ENCODE results near the gene DPYSL4. TPM values are rescaled to one million over a fixed set of nuclear protein-coding genes. Genes with fewer than 3 reads are reported as not detected.

Gene DPYSL4
- total RNA-seq, 2 experiments from 2014 or later, result 1.2 to 1.6 TPM

DNA sequence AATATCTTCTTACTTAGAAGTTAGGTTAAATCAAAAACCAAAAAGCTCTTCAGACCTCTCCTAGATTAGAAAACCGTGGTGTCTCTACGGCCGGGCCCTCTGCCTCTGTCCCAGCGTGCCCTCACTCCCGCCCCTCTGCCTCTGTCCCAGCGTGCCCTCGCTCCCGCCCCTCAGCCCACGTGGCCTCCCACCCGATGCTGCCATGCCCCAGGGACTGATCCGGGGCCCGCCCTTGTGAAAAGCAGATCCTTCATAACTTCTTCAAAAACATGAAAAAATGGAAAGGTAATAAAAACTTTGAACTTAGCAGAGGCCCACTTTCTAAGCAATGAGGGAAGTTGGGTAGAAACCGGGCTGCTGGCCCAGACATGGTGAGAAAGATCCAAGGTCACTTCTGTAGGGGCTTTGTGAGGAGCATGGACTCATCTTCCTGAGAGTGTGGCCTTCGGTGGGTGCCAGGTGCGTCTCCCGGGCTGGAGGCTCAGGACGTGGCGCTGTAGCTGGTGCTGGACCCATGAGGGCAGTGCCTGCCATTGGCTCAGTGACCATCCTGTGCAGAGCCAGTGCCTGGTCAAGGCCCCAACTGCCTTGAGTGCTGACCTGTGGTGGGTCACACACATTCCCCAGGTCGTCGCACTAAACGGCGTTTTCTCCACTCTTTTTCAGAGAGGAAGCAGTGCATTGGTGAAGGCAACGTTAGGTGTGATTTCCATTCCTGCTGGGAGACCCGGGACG, 4.9 kb upstream of the DPYSL4 start:
- CTCF ChIA-PET, result no interaction called here
- Mint-ChIP-seq H3K36me3 (ENCODE audit: low read depth) (no peaks in the 10 kb centered on the region), H3K9me3 (peaks cover 5% of the 10 kb centered on the region), H3K27ac (no peak overlapping the region), H3K4me3 (no peak overlapping the region), H3K27me3 (peaks cover 30% of the 10 kb centered on the region), H3K4me1 (peaks cover 3% of the 10 kb centered on the region)
- no peak for DNase-seq
- POLR2A ChIA-PET, result no interaction called here

DNA sequence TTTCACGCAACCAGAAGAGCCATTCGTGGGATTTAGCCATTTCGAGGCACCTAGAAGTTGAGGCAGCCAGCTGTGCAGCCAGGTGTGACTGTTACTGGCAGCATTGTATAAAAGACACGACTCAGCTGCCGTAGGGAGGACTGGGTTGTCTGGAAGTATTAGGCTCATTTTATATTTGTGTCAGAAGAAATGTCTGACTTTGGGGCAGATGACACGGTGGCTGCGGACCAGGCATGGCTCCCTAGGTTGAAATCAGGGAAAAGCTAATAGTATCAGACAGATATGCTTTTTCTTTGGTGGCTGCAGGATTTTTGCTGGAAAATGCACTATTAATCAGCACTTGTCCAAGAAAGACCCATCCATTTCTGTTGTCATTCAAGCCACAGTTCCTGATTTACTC, 4.2 kb upstream of the DPYSL4 start:
- Mint-ChIP-seq H3K9me3 (peaks cover 5% of the 10 kb centered on the region), H3K4me3 (no peak overlapping the region), H3K4me1 (peaks cover 3% of the 10 kb centered on the region), H3K27me3 (peaks cover 24% of the 10 kb centered on the region), H3K27ac (no peak overlapping the region), H3K36me3 (ENCODE audit: low read depth) (no peaks in the 10 kb centered on the region)
- ChIA-PET POLR2A (no interaction called here), CTCF (no interaction called here)
- DNase-seq, result no peak

GRCh38 chr10:132183046-132183445, 3.7 kb upstream of the DPYSL4 start:
- ChIA-PET POLR2A (no interaction called here), CTCF (no interaction called here)
- Mint-ChIP-seq H3K27me3 (peaks cover 24% of the 10 kb centered on the region), H3K4me1 (peaks cover 3% of the 10 kb centered on the region), H3K36me3 (ENCODE audit: low read depth) (no peaks in the 10 kb centered on the region), H3K27ac (no peak overlapping the region), H3K9me3 (peaks cover 5% of the 10 kb centered on the region), H3K4me3 (no peak overlapping the region)
- DNase-seq, result no peak

DNA sequence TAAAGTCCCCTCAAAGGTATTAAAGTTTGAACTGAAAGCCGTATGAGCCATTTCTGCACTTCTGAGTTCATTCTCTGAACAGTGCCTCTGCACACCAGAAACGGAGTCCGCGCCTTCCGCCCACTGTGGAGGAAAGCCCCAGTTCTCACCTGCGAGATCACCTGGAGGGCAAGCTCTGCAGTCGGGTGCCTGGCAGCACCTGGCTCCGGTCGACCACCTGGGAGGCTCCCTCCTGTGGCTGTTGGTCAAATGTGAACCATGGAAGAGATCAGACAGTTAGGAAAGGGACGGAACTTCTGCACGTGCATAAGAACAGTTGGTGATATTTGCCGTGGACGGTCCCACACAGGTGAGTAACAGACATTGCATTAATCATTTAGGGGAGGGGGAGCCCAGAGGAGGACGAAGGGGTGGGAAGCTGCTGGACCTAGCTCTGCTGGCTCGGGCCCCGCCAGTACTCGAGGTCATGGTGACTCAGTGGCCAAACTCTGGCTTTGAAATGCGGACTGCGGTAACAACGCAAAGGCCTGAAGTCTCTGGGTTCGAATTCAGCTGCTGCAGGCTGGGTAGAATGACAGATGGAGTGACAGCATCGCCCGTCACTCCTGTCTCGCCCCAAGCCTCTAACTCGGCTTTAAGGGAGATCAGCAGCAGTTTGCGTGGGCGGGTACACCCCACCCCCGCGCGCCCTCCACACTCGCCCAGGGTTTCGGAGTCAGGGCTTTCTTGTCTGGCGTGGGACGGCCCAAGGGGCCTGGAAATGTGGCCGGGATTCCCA, 1.7 kb upstream of the DPYSL4 start:
- POLR2A ChIA-PET, result no interaction called here
- no peak overlapping the region for H3K4me3 Mint-ChIP-seq
- no peaks in the 10 kb centered on the region for H3K36me3 Mint-ChIP-seq (ENCODE audit: low read depth)
- H3K27me3 Mint-ChIP-seq, result peaks cover 44% of the 10 kb centered on the region
- no peak for DNase-seq
- H3K4me1 Mint-ChIP-seq, result peaks cover 3% of the 10 kb centered on the region
- CTCF ChIA-PET, result interaction anchor here (0.8 kb wide), 1 partner anchor 14 kb away, joined by 4 read pairs; no protein-coding TSS in a partner anchor
- peaks cover 5% of the 10 kb centered on the region for H3K9me3 Mint-ChIP-seq
- H3K27ac Mint-ChIP-seq, result no peak overlapping the region

- H3K4me3 Mint-ChIP-seq, result no peak overlapping the region
- DNase-seq, result peak; percentile 54
- no peaks in the 10 kb centered on the region for H3K36me3 Mint-ChIP-seq (ENCODE audit: low read depth)
- CTCF ChIA-PET, result no interaction called here
- H3K27me3 Mint-ChIP-seq, result peaks cover 46% of the 10 kb centered on the region
- peaks cover 3% of the 10 kb centered on the region for H3K4me1 Mint-ChIP-seq
- no peak overlapping the region for H3K27ac Mint-ChIP-seq
- POLR2A ChIA-PET, result no interaction called here
- H3K9me3 Mint-ChIP-seq, result peaks cover 5% of the 10 kb centered on the region
Measured at GRCh38 chr10:132185601-132186487, 904 bp upstream of the DPYSL4 start.

- Mint-ChIP-seq H3K4me3 (no peak overlapping the region), H3K36me3 (ENCODE audit: low read depth) (no peaks in the 10 kb centered on the region), H3K9me3 (peaks cover 5% of the 10 kb centered on the region), H3K27ac (no peak overlapping the region), H3K4me1 (peaks cover 3% of the 10 kb centered on the region), H3K27me3 (peaks cover 46% of the 10 kb centered on the region)
- no peak for DNase-seq
- ChIA-PET POLR2A (no interaction called here), CTCF (interaction anchor here (0.9 kb wide), 1 partner anchor 12 kb away, joined by 3 read pairs; no protein-coding TSS in a partner anchor)
Measured at GRCh38 chr10:132187430-132188138, 836 bp downstream of the DPYSL4 start.

- Mint-ChIP-seq H3K27ac (no peak overlapping the region), H3K36me3 (ENCODE audit: low read depth) (no peaks in the 10 kb centered on the region), H3K4me3 (no peak overlapping the region), H3K4me1 (peaks cover 3% of the 10 kb centered on the region), H3K9me3 (peaks cover 5% of the 10 kb centered on the region), H3K27me3 (peaks cover 43% of the 10 kb centered on the region)
- POLR2A ChIA-PET, result no interaction called here
- CTCF ChIA-PET, result interaction anchor here (0.6 kb wide), 1 partner anchor 25 kb away, joined by 3 read pairs; no protein-coding TSS in a partner anchor
- DNase-seq, result no peak
Measured at GRCh38 chr10:132188331-132188730, 1.6 kb downstream of the DPYSL4 start.

DNA sequence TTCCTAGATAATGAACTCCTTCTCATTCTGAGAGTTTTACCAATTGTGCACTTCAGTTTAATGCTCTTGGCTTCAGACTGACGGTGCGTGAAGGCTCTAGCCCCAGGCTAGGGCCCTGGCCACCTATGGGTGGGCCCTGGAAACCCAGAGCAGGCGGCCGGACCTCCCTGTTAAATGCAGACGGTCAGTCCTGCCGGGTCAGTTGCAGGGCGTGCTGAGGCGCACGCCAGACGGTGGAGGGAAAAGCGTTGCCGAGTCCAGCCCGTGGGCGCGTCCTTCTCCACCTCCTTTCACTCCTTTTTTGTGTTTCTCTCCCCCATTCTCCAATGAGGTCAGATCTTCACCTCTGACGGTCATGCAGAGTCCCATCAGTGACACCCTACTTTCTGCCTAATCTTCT, 2.3 kb downstream of the DPYSL4 start:
- DNase-seq, result no peak
- Mint-ChIP-seq H3K4me1 (peaks cover 3% of the 10 kb centered on the region), H3K27ac (no peak overlapping the region), H3K4me3 (no peak overlapping the region), H3K27me3 (peaks cover 37% of the 10 kb centered on the region), H3K9me3 (peaks cover 5% of the 10 kb centered on the region), H3K36me3 (ENCODE audit: low read depth) (no peaks in the 10 kb centered on the region)
- CTCF ChIA-PET, result no interaction called here
- POLR2A ChIA-PET, result no interaction called here

DNA sequence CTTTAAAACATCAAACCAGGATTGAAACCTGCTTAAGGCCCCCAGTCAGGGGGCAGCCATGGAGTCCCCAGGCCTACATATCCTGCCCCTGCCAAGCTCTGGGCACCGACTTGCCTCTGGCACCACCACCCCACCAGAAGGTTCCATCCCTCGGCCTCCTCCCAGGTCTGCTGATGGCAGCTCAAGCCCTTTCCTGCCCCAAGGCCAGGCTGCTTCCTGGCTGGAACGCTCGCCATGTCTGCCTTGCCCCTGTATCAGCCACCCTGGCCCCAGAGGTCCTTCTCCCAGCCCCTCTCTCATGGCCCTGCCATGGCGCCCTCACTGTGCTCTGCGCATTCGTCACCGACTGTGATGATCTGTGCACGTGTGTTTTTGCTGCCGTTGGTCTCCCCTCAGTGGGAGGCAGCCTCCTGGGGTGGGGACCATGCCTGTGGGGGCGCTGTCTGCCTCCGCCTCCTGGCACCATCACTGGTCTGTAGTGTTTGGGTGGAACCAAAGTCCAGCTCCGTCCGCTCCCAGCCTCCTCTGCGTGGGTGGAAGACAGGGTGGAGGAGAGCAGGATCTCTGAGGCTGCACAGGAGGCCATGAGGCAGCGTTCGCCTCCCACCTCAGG, 3.2 kb downstream of the DPYSL4 start:
- Mint-ChIP-seq H3K4me3 (no peak overlapping the region), H3K27ac (no peak overlapping the region), H3K36me3 (ENCODE audit: low read depth) (no peaks in the 10 kb centered on the region), H3K9me3 (peaks cover 5% of the 10 kb centered on the region), H3K27me3 (peaks cover 30% of the 10 kb centered on the region), H3K4me1 (peaks cover under 1% of the 10 kb centered on the region)
- CTCF ChIA-PET, result no interaction called here
- DNase-seq, result no peak
- POLR2A ChIA-PET, result interaction anchor here (0.6 kb wide), 1 partner anchor 257 kb away, joined by 3 read pairs; no protein-coding TSS in a partner anchor

- no peak overlapping the region for H3K27ac Mint-ChIP-seq
- CTCF ChIA-PET, result no interaction called here
Measured at GRCh38 chr10:132192076-132192975, 5.6 kb downstream of the DPYSL4 start.

DNA sequence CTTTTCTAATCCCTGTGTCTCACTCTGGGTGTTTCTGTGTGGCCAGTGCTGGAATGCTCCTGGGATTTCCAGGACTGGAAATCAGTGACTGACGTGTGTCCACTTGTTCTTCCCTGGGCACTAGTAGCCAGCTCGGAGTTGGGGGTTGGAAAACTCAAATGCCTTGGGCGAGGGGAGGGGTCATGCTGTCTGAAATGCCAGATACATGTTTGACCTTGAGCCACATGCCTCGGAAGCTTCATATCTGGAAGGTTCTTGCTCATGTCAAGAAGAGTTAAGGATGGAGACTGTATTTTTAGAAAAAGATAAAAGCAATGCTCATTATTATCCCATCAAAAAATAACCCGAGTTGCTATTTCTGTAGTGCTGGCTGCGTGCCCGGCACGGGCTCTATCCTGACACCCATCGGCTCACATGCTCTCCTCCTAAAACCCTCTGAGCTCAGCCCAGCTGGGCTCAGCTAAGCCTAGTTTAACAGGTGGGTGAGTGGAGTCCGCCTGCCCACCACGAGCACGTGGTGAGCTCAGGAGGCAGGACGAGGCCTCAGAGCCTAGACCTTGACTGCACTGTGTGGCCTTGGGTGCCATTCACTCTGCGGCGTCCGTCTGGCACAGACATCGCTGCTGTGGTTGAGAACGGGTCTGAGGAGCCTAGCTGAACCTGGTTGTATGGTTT, 6.4 kb downstream of the DPYSL4 start:
- ChIA-PET POLR2A (no interaction called here), CTCF (no interaction called here)
- Mint-ChIP-seq H3K9me3 (peaks cover 5% of the 10 kb centered on the region), H3K36me3 (ENCODE audit: low read depth) (no peaks in the 10 kb centered on the region), H3K4me3 (no peak overlapping the region), H3K27ac (no peak overlapping the region), H3K4me1 (no peaks in the 10 kb centered on the region), H3K27me3 (peaks cover 20% of the 10 kb centered on the region)
- DNase-seq, result no peak

More at GRCh38 chr10:132192076-132192975, 5.6 kb downstream of the DPYSL4 start:
- Mint-ChIP-seq H3K9me3 (peaks cover 5% of the 10 kb centered on the region), H3K27me3 (peaks cover 24% of the 10 kb centered on the region), H3K36me3 (ENCODE audit: low read depth) (no peaks in the 10 kb centered on the region), H3K4me1 (no peaks in the 10 kb centered on the region), H3K4me3 (no peak overlapping the region)
- POLR2A ChIA-PET, result no interaction called here
- no peak for DNase-seq

Data from activated CD4-positive, alpha-beta T cell treated with anti-CD3 and anti-CD28 coated beads, Interleukin-2, amount 10 ng/mL, durations not matched to agents 7 days and 5 days (primary cell).